Breast epithelium (tissue), 3 donors: ENCODE results near the gene ASTN2.
A peak's percentile ranks its signal among the peaks of the same experiment; 100 is the strongest.

Experiments
- POLR2A ChIP-seq: fragments of 450-650 bp; IDR thresholded peaks from one replicate; pipeline ENCODE4 v1.6.1; 2016; ENCODE audit warnings: antibody characterized with exemption, mild to moderate bottlenecking, moderate library complexity
- POLR2AphosphoS5 ChIP-seq, 3 donors: sonication (generic); formaldehyde crosslinking; IDR thresholded peaks; one replicate each; pipeline ENCODE4 v1.6.1; 2017; ENCODE audit warnings: antibody characterized with exemption in 3 of 3
- TF ChIP-seq, protein P1 (sequence below), 3 donors: fragments of 450-650 bp; IDR thresholded peaks; one replicate each; pipeline ENCODE4 v1.5.1; 2016 to 2017; ENCODE audit warnings: antibody characterized with exemption in 3 of 3, mild to moderate bottlenecking in 3 of 3, moderate library complexity in 3 of 3

- no peak for TF ChIP-seq POLR2A
- TF ChIP-seq, protein P1, sequence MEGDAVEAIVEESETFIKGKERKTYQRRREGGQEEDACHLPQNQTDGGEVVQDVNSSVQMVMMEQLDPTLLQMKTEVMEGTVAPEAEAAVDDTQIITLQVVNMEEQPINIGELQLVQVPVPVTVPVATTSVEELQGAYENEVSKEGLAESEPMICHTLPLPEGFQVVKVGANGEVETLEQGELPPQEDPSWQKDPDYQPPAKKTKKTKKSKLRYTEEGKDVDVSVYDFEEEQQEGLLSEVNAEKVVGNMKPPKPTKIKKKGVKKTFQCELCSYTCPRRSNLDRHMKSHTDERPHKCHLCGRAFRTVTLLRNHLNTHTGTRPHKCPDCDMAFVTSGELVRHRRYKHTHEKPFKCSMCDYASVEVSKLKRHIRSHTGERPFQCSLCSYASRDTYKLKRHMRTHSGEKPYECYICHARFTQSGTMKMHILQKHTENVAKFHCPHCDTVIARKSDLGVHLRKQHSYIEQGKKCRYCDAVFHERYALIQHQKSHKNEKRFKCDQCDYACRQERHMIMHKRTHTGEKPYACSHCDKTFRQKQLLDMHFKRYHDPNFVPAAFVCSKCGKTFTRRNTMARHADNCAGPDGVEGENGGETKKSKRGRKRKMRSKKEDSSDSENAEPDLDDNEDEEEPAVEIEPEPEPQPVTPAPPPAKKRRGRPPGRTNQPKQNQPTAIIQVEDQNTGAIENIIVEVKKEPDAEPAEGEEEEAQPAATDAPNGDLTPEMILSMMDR (IDR thresholded peaks at IDR 0.05) = no peak
- peak in 1 of 3 donors; percentile 13 for TF ChIP-seq POLR2AphosphoS5 (IDR thresholded peaks at IDR 0.05)
Measured at GRCh38 chr9:116643691-116644090, 771.2 kb downstream of the ASTN2 start.
